Astrocyte of the spinal cord (primary cell): Measurements from ENCODE around the gene MARCHF10.
"Not testable (repeated sequence)": the region's sequence is repeated elsewhere in the genome, so short reads cannot be mapped to it uniquely, and the experiment has no call there.

Source experiments
- DNase-seq: peaks from one replicate; pipeline ENCODE4 v3.0.0; 2011; ENCODE audit warnings: low read depth, low spot score
- H3K4me3 ChIP-seq: 2 replicates; pipeline ENCODE4 v1.5.1; 2011; ENCODE audit warnings: low read depth, mild to moderate bottlenecking, low read length, moderate library complexity
- CTCF ChIP-seq: IDR thresholded peaks from 2 replicates; pipeline ENCODE4 v1.5.1; 2012; ENCODE audit warnings: low read depth, mild to moderate bottlenecking, low read length, inconsistent platforms
- in situ Hi-C: cut with HindIII; loops from 2 replicates; pipeline ENCODE4 v1.10.0; 2017; ENCODE audit warnings: low sequenced_read_pairs

The MARCHF10 gene

GRCh38 chr17:62807812-62808575 is at the start of gene MARCHF10:
Gene MARCHF10 (minus strand): TSS chr17:62808314. CDS start chr17:62801735, 6,579 bp downstream.
- in situ Hi-C loops: no loop called here

GRCh38 chr17:62857526-62857925 is 49.4 kb upstream of the MARCHF10 start:
- DNase-seq: no peak
- TF ChIP-seq CTCF: no peak
- no peak overlapping the region for H3K4me3 ChIP-seq
- in situ Hi-C loops: no loop called here

More at GRCh38 chr17:62807812-62808575, at the start of gene MARCHF10:
- peak within 1 kb of the TSS; percentile 32 for H3K4me3 ChIP-seq
- no peak for TF ChIP-seq CTCF
- no peak for DNase-seq

GRCh38 chr17:62856594-62856993 is 48.5 kb upstream of the MARCHF10 start:
- no peak for DNase-seq
- no peak for TF ChIP-seq CTCF
- in situ Hi-C loops: no loop called here
- H3K4me3 ChIP-seq: no peak overlapping the region

GRCh38 chr17:62855156-62855555 is 47.0 kb upstream of the MARCHF10 start:
- no peak overlapping the region for H3K4me3 ChIP-seq
- TF ChIP-seq CTCF: no peak
- no peak for DNase-seq
- in situ Hi-C loops: no loop called here

- no peak overlapping the region for H3K4me3 ChIP-seq
- in situ Hi-C loops: no loop called here
- no peak for TF ChIP-seq CTCF
- no peak for DNase-seq
These were observed 46.1 kb upstream of the MARCHF10 start for GRCh38 chr17:62854098-62854680.

GRCh38 chr17:62852195-62852594 is 44.1 kb upstream of the MARCHF10 start:
- DNase-seq: no peak
- no peak overlapping the region for H3K4me3 ChIP-seq
- no peak for TF ChIP-seq CTCF
- in situ Hi-C loops: no loop called here

GRCh38 chr17:62849591-62850415 is 41.7 kb upstream of the MARCHF10 start:
- DNase-seq, in situ Hi-C loops, H3K4me3 ChIP-seq: not testable (repeated sequence)
